OCI-LY1 (cell line): ENCODE data around the gene ZMIZ1.

Source experiments
- H2AFZ ChIP-seq: fragments of 200-600 bp; sonication (generic), shearing (Covaris generic); 2 replicates; pipeline ENCODE4 v1.6.0; 2014; ENCODE audit warnings: antibody characterized with exemption, mild to moderate bottlenecking, low read length
- H3F3A ChIP-seq: fragments of 200-600 bp; sonication (generic), shearing (Covaris generic); 2 replicates; pipeline ENCODE4 v1.6.0; 2014; ENCODE audit warnings: mild to moderate bottlenecking, antibody characterized with exemption, low read length, moderate library complexity; ENCODE audit not compliant: insufficient read depth
- H3K27ac ChIP-seq: fragments of 200-600 bp; sonication (generic); 2 replicates; pipeline ENCODE4 v1.5.1; 2014; ENCODE audit warnings: low read length, mixed run types, mild to moderate bottlenecking, low read depth; ENCODE audit not compliant: poor library complexity, severe bottlenecking
- H3K27me3 ChIP-seq: fragments of 200-600 bp; sonication (generic); 2 replicates; pipeline ENCODE4 v1.6.0; 2014; ENCODE audit warnings: antibody characterized with exemption, mild to moderate bottlenecking, low read length, moderate library complexity; ENCODE audit not compliant: insufficient read depth
- H3K36me3 ChIP-seq: fragments of 200-600 bp; sonication (generic); 2 replicates; pipeline ENCODE4 v1.6.1; 2014; ENCODE audit warnings: mild to moderate bottlenecking, antibody characterized with exemption, low read length, moderate library complexity, mixed read lengths; ENCODE audit not compliant: insufficient read depth
- H3K4me1 ChIP-seq: fragments of 200-600 bp; sonication (generic); 2 replicates; pipeline ENCODE4 v1.5.1; 2014; ENCODE audit warnings: mild to moderate bottlenecking, low read length, moderate library complexity; ENCODE audit not compliant: insufficient read depth, severe bottlenecking
- H3K4me2 ChIP-seq: fragments of 200-600 bp; sonication (generic), shearing (Covaris generic); 2 replicates; pipeline ENCODE4 v1.6.1; 2014; ENCODE audit warnings: low read length
- H3K4me3 ChIP-seq: fragments of 200-600 bp; sonication (generic); 2 replicates; pipeline ENCODE4 v1.5.1; 2014; ENCODE audit warnings: low read length, low read depth, mild to moderate bottlenecking, mixed read lengths; ENCODE audit not compliant: poor library complexity, severe bottlenecking
- H3K79me2 ChIP-seq: fragments of 200-600 bp; shearing (Covaris generic); 2 replicates; pipeline ENCODE4 v1.6.1; 2016; ENCODE audit warnings: mixed run types, low read length, mixed read lengths; ENCODE audit not compliant: insufficient read depth
- H3K9ac ChIP-seq: fragments of 200-600 bp; sonication (generic), shearing (Covaris generic); 2 replicates; pipeline ENCODE4 v1.6.1; 2014; ENCODE audit warnings: mild to moderate bottlenecking, low read length, mixed read lengths
- H3K9me2 ChIP-seq: fragments of 200-600 bp; sonication (generic), shearing (Covaris generic); 2 replicates; pipeline ENCODE4 v1.6.1; 2014; ENCODE audit warnings: low read depth, mild to moderate bottlenecking, low read length, mixed read lengths
- H3K9me3 ChIP-seq: fragments of 200-600 bp; shearing (Covaris generic); 2 replicates; pipeline ENCODE4 v1.6.1; 2014; ENCODE audit warnings: low read length, mixed read lengths
- H4K20me1 ChIP-seq: fragments of 200-600 bp; sonication (generic), shearing (Covaris generic); 2 replicates; pipeline ENCODE4 v1.6.0; 2016; ENCODE audit warnings: mild to moderate bottlenecking, low read length; ENCODE audit not compliant: insufficient read depth
- CTCF ChIP-seq: fragments of 200-600 bp; sonication (generic), shearing (Covaris generic); IDR thresholded peaks from 2 replicates; pipeline ENCODE4 v1.5.1; 2017; ENCODE audit warnings: mild to moderate bottlenecking, antibody characterized with exemption, low read length, moderate library complexity, mixed read lengths
- EZH2 ChIP-seq: fragments of 200-600 bp; sonication (generic), shearing (Covaris generic); IDR thresholded peaks from 2 replicates; pipeline ENCODE4 v1.8.0; 2017; ENCODE audit warnings: borderline replicate concordance, mixed run types, mild to moderate bottlenecking, antibody characterized with exemption, low read length, moderate library complexity, mixed read lengths

Gene ZMIZ1

DNA sequence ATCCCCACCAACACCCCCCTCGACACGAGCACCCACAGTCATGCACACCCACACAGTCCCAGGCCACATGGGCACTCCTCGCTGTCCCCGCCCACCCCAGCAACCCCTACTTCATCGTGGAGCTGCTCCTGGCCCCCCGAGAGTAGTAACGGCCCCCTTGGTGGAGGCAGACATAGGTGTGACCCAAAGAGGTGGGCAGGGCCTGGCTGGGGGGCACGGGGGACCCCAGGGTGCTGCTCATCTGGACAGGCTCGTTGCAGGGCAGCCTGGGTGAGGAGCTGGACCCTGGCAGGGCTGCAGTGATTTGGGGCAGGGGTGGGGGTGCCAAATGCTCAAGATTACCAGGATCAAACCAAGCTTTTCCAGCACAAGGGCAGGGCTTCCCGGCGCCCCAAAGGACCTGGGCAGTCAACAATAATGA, 42.4 kb upstream of the ZMIZ1 start:
- Histone ChIP-seq H3F3A (no peaks in the 10 kb centered on the region), H3K4me1 (no peaks in the 10 kb centered on the region), H3K27me3 (peaks cover 4% of the 10 kb centered on the region; the same call in 1 of the 2 replicates), H3K9me3 (no peaks in the 10 kb centered on the region), H4K20me1 (no peaks in the 10 kb centered on the region), H3K27ac (no peak overlapping the region), H3K36me3 (no peaks in the 10 kb centered on the region), H2AFZ (no peak overlapping the region), H3K9ac (no peak overlapping the region), H3K4me3 (no peak overlapping the region), H3K4me2 (no peak overlapping the region), H3K9me2 (no peaks in the 10 kb centered on the region), H3K79me2 (no peaks in the 10 kb centered on the region)
- TF ChIP-seq EZH2 (no peak), CTCF (no peak)

DNA sequence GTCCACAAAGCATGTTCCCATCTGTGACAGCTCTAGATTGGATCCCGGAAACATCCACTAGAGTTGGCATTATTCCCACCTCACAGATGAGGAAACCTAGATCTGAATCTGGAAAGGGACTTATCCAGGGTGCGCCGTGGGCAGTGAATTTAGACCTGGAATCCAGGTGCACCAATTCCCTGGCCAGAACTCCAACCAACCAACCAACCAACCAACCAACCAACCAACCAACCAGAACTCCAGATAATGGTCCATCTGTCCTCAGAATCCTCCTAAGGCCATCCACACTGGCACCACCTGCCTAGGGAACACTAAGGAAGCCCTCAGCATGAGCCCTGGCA, 42.0 kb upstream of the ZMIZ1 start:
- no peak overlapping the region for H3K27ac ChIP-seq
- H2AFZ ChIP-seq = no peak overlapping the region
- no peaks in the 10 kb centered on the region for H3K36me3 ChIP-seq
- H3K27me3 ChIP-seq = peaks cover 4% of the 10 kb centered on the region; the same call in 1 of the 2 replicates
- H3K4me2 ChIP-seq = no peak overlapping the region
- no peaks in the 10 kb centered on the region for H3F3A ChIP-seq
- no peak overlapping the region for H3K4me3 ChIP-seq
- H3K4me1 ChIP-seq = no peaks in the 10 kb centered on the region
- no peaks in the 10 kb centered on the region for H3K9me2 ChIP-seq
- H4K20me1 ChIP-seq = no peaks in the 10 kb centered on the region
- H3K79me2 ChIP-seq = no peaks in the 10 kb centered on the region
- H3K9me3 ChIP-seq = no peaks in the 10 kb centered on the region
- no peak for TF ChIP-seq EZH2
- H3K9ac ChIP-seq = no peak overlapping the region

DNA sequence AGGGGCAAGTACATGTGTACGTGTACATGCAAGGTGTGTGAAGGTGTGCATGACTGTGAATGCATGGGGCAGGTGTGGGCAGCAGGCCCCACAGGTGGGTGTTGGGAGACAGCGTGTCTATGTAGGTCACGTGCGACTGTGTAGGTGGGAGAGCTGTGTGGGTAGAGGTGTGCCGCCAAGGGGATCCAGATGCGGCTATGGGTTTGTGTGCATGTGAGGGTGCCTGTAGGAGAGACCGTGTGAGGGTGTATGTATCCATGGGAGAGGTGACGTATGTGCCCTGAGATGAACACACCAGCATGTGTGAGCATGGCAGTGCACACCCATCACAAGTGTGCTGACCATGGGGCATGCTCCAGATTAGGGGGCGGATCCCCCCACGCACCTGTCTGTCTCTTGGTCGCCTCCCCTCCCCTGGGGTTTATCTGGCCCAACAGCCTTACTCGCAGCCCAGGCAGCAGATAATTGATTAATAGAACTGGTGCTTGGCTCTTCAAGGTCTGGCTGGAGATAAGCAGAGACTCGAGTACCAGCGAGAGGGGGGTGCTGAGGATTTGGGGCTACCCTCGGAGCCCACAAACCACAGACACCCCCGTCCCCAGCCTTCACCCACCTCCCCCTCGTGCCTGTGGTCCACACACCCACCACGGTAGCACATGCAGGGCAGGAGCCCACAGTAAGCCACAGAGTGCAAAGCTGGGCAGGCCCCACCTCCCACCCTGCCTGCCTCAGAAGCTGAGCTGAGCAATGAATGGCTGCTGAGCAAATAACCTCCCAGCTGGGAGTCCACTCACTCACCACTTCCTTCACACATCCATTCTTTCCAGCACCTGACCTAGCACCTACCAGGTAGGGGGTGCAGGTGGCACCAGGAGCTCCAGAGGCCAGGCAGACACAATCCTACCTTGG, 41.4 kb upstream of the ZMIZ1 start:
- no peak for TF ChIP-seq EZH2
- Histone ChIP-seq H4K20me1 (no peaks in the 10 kb centered on the region), H3K4me2 (no peak overlapping the region), H3K79me2 (no peaks in the 10 kb centered on the region), H3K27ac (no peak overlapping the region), H3F3A (no peaks in the 10 kb centered on the region), H3K36me3 (no peaks in the 10 kb centered on the region), H3K4me1 (no peaks in the 10 kb centered on the region), H2AFZ (no peak overlapping the region), H3K4me3 (no peak overlapping the region), H3K27me3 (no peaks in the 10 kb centered on the region), H3K9ac (no peak overlapping the region), H3K9me2 (no peaks in the 10 kb centered on the region), H3K9me3 (no peaks in the 10 kb centered on the region)

- Histone ChIP-seq H3K79me2 (no peaks in the 10 kb centered on the region), H3K9me2 (no peaks in the 10 kb centered on the region), H3K27me3 (no peaks in the 10 kb centered on the region), H3K4me2 (no peak overlapping the region), H4K20me1 (no peaks in the 10 kb centered on the region), H3K9ac (no peak overlapping the region), H3F3A (no peaks in the 10 kb centered on the region), H3K9me3 (no peaks in the 10 kb centered on the region), H3K36me3 (no peaks in the 10 kb centered on the region), H3K4me3 (no peak overlapping the region), H3K27ac (no peak overlapping the region), H2AFZ (no peak overlapping the region), H3K4me1 (no peaks in the 10 kb centered on the region)
- TF ChIP-seq CTCF = no peak
- no peak for TF ChIP-seq EZH2
Measured at GRCh38 chr10:79028056-79028430, 40.7 kb upstream of the ZMIZ1 start.
